Testis (tissue), 5 donors: ENCODE results near the gene AMT. TPM values are rescaled to one million over a fixed set of nuclear protein-coding genes. Genes with fewer than 3 reads are reported as not detected.

Experiments
- DNase-seq: peaks from one replicate; pipeline ENCODE4 v3.0.0-alpha.2; 2019
- H3K27ac ChIP-seq, 2 donors: fragments of 200-600 bp; sonication (generic); one replicate each; pipeline ENCODE4 v1.5.1; 2019
- H3K27me3 ChIP-seq: fragments of 200-600 bp; sonication (generic); one replicate; pipeline ENCODE4 v1.5.1; 2019
- H3K36me3 ChIP-seq: fragments of 200-600 bp; sonication (generic); one replicate; pipeline ENCODE4 v1.5.1; 2017; ENCODE audit warnings: low read depth; ENCODE audit errors: missing control alignments
- H3K4me1 ChIP-seq: fragments of 200-600 bp; sonication (generic); one replicate; pipeline ENCODE4 v1.5.1; 2019
- H3K4me3 ChIP-seq, 2 donors: fragments of 200-600 bp; sonication (generic); one replicate each; pipeline ENCODE4 v1.5.1; 2017 to 2019
- H3K9me3 ChIP-seq: fragments of 200-600 bp; sonication (generic); one replicate; pipeline ENCODE4 v1.5.1; 2017
- POLR2A ChIP-seq: fragments of 450-650 bp; IDR thresholded peaks from one replicate; pipeline ENCODE4 v1.6.1; 2017; ENCODE audit warnings: antibody characterized with exemption, mild to moderate bottlenecking, moderate library complexity
- WGBS, 2 donors: methylation state at CpG; one replicate each; pipeline ENCODE4 v1.1.5; 2018; 5-methylcytosine and 5-hydroxymethylcytosine counted together
- intact Hi-C: fragments of 100-400 bp; cut with DNase I; formaldehyde crosslinking; loops from one replicate; pipeline ENCODE4 v1.15.1; 2023; ENCODE audit warnings: low total_unique reads
- long read RNA-seq, 2 donors: transcript quantifications; one replicate each; lab custom pipeline, GENCODE V29; 2026
- polyA plus RNA-seq: library from polyadenylated mRNA; stranded (reverse); fragments of 350-450 nt; fragmentation: Illumina TruSeq; extraction: RNeasy Lipid Tissue Mini Kit (QIAGEN cat#74804); gene quantifications from one replicate; pipeline ENCODE4 v1.2.3, GENCODE V29; 2014; ENCODE audit warnings: low read depth, low replicate concordance; ENCODE audit not compliant: insufficient read depth
- total RNA-seq, 2 donors: library from RNA; depleted of rRNA; stranded (reverse); fragments of >200 nt; gene quantifications; one replicate each; pipeline ENCODE4 v1.2.3, GENCODE V29; 2016
- TF ChIP-seq, protein P1 (sequence below), 3 experiments: fragments of 450-650 bp in 2 of 3; fragments of 200-600 bp in 1 of 3; sonication (generic) in 1 of 3; IDR thresholded peaks; one replicate each; pipeline ENCODE4 v1.5.1; 2016 to 2019; ENCODE audit warnings: antibody characterized with exemption in 3 of 3, mild to moderate bottlenecking in 2 of 3, moderate library complexity in 1 of 3

AMT gene, protein sequence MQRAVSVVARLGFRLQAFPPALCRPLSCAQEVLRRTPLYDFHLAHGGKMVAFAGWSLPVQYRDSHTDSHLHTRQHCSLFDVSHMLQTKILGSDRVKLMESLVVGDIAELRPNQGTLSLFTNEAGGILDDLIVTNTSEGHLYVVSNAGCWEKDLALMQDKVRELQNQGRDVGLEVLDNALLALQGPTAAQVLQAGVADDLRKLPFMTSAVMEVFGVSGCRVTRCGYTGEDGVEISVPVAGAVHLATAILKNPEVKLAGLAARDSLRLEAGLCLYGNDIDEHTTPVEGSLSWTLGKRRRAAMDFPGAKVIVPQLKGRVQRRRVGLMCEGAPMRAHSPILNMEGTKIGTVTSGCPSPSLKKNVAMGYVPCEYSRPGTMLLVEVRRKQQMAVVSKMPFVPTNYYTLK
- 10 to 100 TPM in 1 of 2 donors, 1 to 10 TPM in 1; 3.8 to 10.4 TPM for total RNA-seq
- 9.1 TPM for polyA plus RNA-seq
- long read RNA-seq, donor 1, full-length matches to known transcripts: 10 of 10 reads
- long read RNA-seq, donor 1, partial matches to known transcripts: 0 of 10 reads
- long read RNA-seq, donor 1, other reads (novel, unspliced or antisense): 0 of 10 reads
- long read RNA-seq, donor 2, partial matches to known transcripts: 0 of 4 reads
- long read RNA-seq, donor 2, other reads (novel, unspliced or antisense): 0 of 4 reads

DNA sequence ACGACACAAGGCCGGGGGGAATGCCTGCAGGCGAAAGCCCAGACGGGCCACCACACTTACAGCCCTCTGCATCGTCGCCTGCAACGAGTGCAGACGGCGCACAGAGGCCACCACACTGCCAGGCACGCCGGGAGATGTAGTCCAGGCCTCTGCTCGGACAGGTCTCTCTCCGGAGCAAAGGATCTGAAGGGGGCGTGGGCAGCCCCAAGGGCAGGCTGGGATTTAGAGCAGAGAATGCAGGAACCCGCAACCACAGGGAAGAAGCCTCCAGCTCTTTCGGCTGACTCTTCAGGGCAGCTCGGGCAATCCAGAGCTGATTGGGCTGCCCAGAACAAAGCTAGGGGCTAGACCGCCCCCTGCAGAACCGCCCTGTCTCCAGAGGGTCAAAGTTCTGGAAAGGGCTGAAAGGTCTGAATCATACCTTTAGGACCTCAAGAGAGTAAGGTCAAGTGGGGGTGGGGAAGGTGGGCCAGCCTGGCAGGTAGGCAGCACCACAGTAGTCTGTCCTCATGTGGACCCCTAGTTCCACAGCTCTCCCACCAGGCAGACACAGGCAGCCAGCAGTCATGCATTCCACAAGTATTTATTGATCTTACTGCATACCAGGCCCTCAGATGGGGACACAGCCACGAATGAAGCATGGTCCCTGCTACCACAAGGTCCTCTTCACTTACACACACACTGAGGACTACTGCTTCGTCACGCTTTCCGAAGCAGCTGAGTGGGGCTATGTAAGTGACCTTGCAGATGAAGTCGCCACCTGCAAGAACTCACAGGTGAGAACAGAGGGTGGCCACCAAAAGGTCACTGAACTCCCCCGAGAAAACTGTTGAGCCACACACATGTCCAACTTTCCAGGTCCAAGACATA, at the start of gene AMT:
Gene AMT (minus strand): TSS at position 95 of the 870 bp plus-strand sequence. CDS start 23 bp downstream, at position 72.
- Histone ChIP-seq H3K36me3 (no peaks in the 10 kb centered on the region), H3K4me3 (no peak within 1 kb of the TSS), H3K4me1 (no peaks in the 10 kb centered on the region), H3K27me3 (no peaks in the 10 kb centered on the region), H3K27ac (no peak within 1 kb of the TSS), H3K9me3 (no peaks in the 10 kb centered on the region)
- 69 to 81% methylated on average over 6 to 25 of the region's 25 CpGs for WGBS, 2 donors
- intact Hi-C loops: no loop called here
- no peak for TF ChIP-seq POLR2A
- TF ChIP-seq, protein P1, sequence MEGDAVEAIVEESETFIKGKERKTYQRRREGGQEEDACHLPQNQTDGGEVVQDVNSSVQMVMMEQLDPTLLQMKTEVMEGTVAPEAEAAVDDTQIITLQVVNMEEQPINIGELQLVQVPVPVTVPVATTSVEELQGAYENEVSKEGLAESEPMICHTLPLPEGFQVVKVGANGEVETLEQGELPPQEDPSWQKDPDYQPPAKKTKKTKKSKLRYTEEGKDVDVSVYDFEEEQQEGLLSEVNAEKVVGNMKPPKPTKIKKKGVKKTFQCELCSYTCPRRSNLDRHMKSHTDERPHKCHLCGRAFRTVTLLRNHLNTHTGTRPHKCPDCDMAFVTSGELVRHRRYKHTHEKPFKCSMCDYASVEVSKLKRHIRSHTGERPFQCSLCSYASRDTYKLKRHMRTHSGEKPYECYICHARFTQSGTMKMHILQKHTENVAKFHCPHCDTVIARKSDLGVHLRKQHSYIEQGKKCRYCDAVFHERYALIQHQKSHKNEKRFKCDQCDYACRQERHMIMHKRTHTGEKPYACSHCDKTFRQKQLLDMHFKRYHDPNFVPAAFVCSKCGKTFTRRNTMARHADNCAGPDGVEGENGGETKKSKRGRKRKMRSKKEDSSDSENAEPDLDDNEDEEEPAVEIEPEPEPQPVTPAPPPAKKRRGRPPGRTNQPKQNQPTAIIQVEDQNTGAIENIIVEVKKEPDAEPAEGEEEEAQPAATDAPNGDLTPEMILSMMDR (IDR thresholded peaks at IDR 0.05): no peak
- DNase-seq: no peak

DNA sequence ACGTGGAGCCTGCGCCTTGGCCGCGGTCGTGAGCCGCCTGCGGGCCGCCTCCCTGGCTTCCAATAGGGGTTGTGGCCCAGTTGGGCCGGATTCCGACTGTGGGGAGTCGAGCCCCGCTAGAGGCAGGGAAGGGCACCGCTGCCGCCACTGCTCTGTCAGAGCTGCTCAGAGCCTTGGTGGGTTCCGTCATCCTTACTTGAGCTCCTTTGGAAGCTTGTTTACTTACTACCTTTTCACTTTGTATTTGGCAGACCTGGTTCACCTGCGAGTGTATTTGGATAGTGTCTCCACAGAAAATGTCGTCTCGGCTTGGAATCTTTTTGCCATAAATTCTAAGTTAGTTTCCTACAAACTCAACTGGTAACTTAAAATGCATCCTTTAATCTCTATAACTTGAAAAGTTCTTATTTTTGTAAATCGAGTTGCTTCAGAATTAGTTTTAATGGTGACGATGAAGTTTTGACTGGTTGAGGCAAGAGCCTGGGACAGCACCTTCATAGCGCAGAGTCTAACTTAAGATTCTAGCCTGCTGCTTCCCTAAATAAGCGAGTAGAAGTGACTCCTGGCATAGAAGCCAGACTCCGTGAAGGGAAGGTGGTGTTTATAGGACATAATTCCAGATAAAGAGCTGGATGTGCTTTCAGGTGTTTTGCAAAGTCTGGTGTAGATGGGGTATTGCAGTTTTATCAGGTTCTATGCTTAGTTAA, 48.6 kb upstream of the AMT start:
- H3K27me3 ChIP-seq: no peaks in the 10 kb centered on the region
- no peaks in the 10 kb centered on the region for H3K36me3 ChIP-seq
- no peak for DNase-seq
- peaks cover 44% of the 10 kb centered on the region for H3K4me1 ChIP-seq
- H3K27ac ChIP-seq: peak overlapping the region; percentile 95 to 96
- H3K4me3 ChIP-seq: peak overlapping the region; percentile 88 to 90
- H3K9me3 ChIP-seq: no peaks in the 10 kb centered on the region
- intact Hi-C loops: no loop called here
- WGBS, 2 donors: 2 to 4% methylated on average over 9 to 23 of the region's 23 CpGs
- TF ChIP-seq, protein P1 (IDR thresholded peaks at IDR 0.05): no peak
- no peak for TF ChIP-seq POLR2A

DNA sequence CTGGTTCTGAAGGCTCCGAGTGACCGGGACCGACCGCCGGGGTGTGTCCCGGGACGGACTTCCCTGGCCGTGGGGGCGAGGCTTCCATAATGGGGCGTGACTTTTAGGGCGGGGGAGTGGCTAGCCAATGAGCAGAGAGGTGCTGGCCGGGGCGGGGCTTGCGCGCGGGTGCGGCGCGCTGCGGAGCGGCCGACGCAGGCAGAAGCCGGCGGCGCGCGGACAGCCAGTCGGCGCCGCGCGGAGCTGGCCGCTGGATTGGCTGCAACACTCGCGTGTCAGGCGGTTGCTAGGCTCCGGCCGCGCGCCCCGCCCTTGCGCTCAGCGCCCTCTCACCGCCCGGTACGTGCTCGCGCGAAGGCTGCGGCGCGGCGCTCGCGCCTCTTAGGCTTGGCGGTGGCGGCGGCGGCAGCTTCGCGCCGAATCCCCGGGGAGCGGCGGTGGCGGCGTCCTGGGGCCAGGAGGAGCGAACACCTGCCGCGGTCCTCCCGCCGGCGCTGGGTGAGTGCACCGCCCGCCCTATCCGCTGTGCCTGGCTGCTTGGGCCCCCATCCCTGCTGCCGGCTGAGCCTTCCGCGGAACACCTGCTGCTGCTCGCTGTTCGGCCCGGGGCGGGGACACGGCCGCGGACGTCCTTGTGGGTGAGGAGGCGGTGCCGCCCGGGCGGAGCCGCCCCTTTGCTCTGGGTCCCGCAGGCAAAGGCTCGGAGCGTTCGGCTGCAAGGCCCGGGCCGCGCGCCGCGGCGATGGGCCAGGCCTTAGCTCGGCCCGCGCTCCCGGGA, 47.9 kb upstream of the AMT start, which contains the start of gene DAG1:
Gene DAG1 (plus strand): TSS at position 332 of the 778 bp plus-strand sequence. CDS start 40,268 bp downstream, outside the sequence.
- peak within 1 kb of the TSS; percentile 95 to 96 for H3K27ac ChIP-seq
- peak; percentile 30 for TF ChIP-seq POLR2A
- TF ChIP-seq, protein P1 (IDR thresholded peaks at IDR 0.05): no peak
- no peaks in the 10 kb centered on the region for H3K27me3 ChIP-seq
- intact Hi-C loops: no loop called here
- H3K9me3 ChIP-seq: no peaks in the 10 kb centered on the region
- H3K36me3 ChIP-seq: no peaks in the 10 kb centered on the region
- peak within 1 kb of the TSS; percentile 88 to 90 for H3K4me3 ChIP-seq
- peaks cover 51% of the 10 kb centered on the region for H3K4me1 ChIP-seq
- WGBS, 2 donors: 0% methylated on average over 61 of the region's 108 CpGs; no CpG with 5 or more reads in 1 of the 2 donors
- DNase-seq: peak; percentile 98
